ENCODE results near the gene MOB3B.

MOB3B gene

GRCh38 chr9:27542508-27542907, 12.9 kb upstream of the MOB3B start:
- Histone ChIP-seq H3K27me3 (ENCODE audit: control insufficient read depth, insufficient read depth, low read length) (no peaks in the 10 kb centered on the region), H3K27ac (ENCODE audit: low read length) (no peak overlapping the region), H3K4me3 (ENCODE audit: low read length) (no peak overlapping the region), H3K9me3 (ENCODE audit: control insufficient read depth, insufficient read depth, low read length) (no peaks in the 10 kb centered on the region), H3K36me3 (ENCODE audit: control insufficient read depth, insufficient read depth, low read length) (no peaks in the 10 kb centered on the region; the same call in 1 of the 2 replicates), H3K4me1 (ENCODE audit: control insufficient read depth, insufficient read depth, low read length) (no peaks in the 10 kb centered on the region)
- DNase-seq (ENCODE audit: low read depth, low spot score): no peak
- WGBS (ENCODE audit: insufficient coverage, insufficient read length): no CpG with 5 or more reads among the region's 2 CpGs

GRCh38 chr9:27541740-27542139, 12.1 kb upstream of the MOB3B start:
- Histone ChIP-seq H3K27me3 (ENCODE audit: control insufficient read depth, insufficient read depth, low read length) (no peaks in the 10 kb centered on the region), H3K27ac (ENCODE audit: low read length) (no peak overlapping the region), H3K4me3 (ENCODE audit: low read length) (no peak overlapping the region), H3K9me3 (ENCODE audit: control insufficient read depth, insufficient read depth, low read length) (no peaks in the 10 kb centered on the region), H3K4me1 (ENCODE audit: control insufficient read depth, insufficient read depth, low read length) (no peaks in the 10 kb centered on the region), H3K36me3 (ENCODE audit: control insufficient read depth, insufficient read depth, low read length) (no peaks in the 10 kb centered on the region; the same call in 1 of the 2 replicates)
- no peak for DNase-seq (ENCODE audit: low read depth, low spot score)
- WGBS (ENCODE audit: insufficient coverage, insufficient read length): no CpG with 5 or more reads among the region's 4 CpGs

- Histone ChIP-seq H3K4me1 (ENCODE audit: control insufficient read depth, insufficient read depth, low read length) (no peaks in the 10 kb centered on the region), H3K36me3 (ENCODE audit: control insufficient read depth, insufficient read depth, low read length) (no peaks in the 10 kb centered on the region; the same call in 1 of the 2 replicates), H3K4me3 (ENCODE audit: low read length) (no peak overlapping the region), H3K9me3 (ENCODE audit: control insufficient read depth, insufficient read depth, low read length) (no peaks in the 10 kb centered on the region), H3K27me3 (ENCODE audit: control insufficient read depth, insufficient read depth, low read length) (no peaks in the 10 kb centered on the region), H3K27ac (ENCODE audit: low read length) (no peak overlapping the region)
- WGBS (ENCODE audit: insufficient coverage, insufficient read length): no CpG with 5 or more reads among the region's 1 CpG
- DNase-seq (ENCODE audit: low read depth, low spot score): no peak
Observed at GRCh38 chr9:27540502-27540901, 10.9 kb upstream of the MOB3B start.

- Histone ChIP-seq H3K4me3 (ENCODE audit: low read length) (no peak overlapping the region), H3K27me3 (ENCODE audit: control insufficient read depth, insufficient read depth, low read length) (no peaks in the 10 kb centered on the region), H3K36me3 (ENCODE audit: control insufficient read depth, insufficient read depth, low read length) (no peaks in the 10 kb centered on the region; the same call in 1 of the 2 replicates), H3K27ac (ENCODE audit: low read length) (no peak overlapping the region), H3K9me3 (ENCODE audit: control insufficient read depth, insufficient read depth, low read length) (no peaks in the 10 kb centered on the region), H3K4me1 (ENCODE audit: control insufficient read depth, insufficient read depth, low read length) (no peaks in the 10 kb centered on the region)
- no peak for DNase-seq (ENCODE audit: low read depth, low spot score)
- no CpG with 5 or more reads among the region's 5 CpGs for WGBS (ENCODE audit: insufficient coverage, insufficient read length)
Observed at GRCh38 chr9:27539479-27540441, 10.1 kb upstream of the MOB3B start.

- Histone ChIP-seq H3K4me3 (ENCODE audit: low read length) (no peak overlapping the region), H3K27ac (ENCODE audit: low read length) (no peak overlapping the region), H3K36me3 (ENCODE audit: control insufficient read depth, insufficient read depth, low read length) (no peaks in the 10 kb centered on the region), H3K4me1 (ENCODE audit: control insufficient read depth, insufficient read depth, low read length) (no peaks in the 10 kb centered on the region), H3K27me3 (ENCODE audit: control insufficient read depth, insufficient read depth, low read length) (no peaks in the 10 kb centered on the region), H3K9me3 (ENCODE audit: control insufficient read depth, insufficient read depth, low read length) (no peaks in the 10 kb centered on the region)
- no CpG with 5 or more reads among the region's 3 CpGs for WGBS (ENCODE audit: insufficient coverage, insufficient read length)
- no peak for DNase-seq (ENCODE audit: low read depth, low spot score)
Observed at GRCh38 chr9:27538647-27539046, 9.0 kb upstream of the MOB3B start.

GRCh38 chr9:27537756-27538155, 8.1 kb upstream of the MOB3B start:
- Histone ChIP-seq H3K27me3 (ENCODE audit: control insufficient read depth, insufficient read depth, low read length) (no peaks in the 10 kb centered on the region), H3K9me3 (ENCODE audit: control insufficient read depth, insufficient read depth, low read length) (no peaks in the 10 kb centered on the region), H3K27ac (ENCODE audit: low read length) (no peak overlapping the region), H3K4me3 (ENCODE audit: low read length) (no peak overlapping the region), H3K4me1 (ENCODE audit: control insufficient read depth, insufficient read depth, low read length) (no peaks in the 10 kb centered on the region), H3K36me3 (ENCODE audit: control insufficient read depth, insufficient read depth, low read length) (no peaks in the 10 kb centered on the region)
- no peak for DNase-seq (ENCODE audit: low read depth, low spot score)
- no CpG with 5 or more reads among the region's 1 CpG for WGBS (ENCODE audit: insufficient coverage, insufficient read length)

- no peak for DNase-seq (ENCODE audit: low read depth, low spot score)
- Histone ChIP-seq H3K4me3 (ENCODE audit: low read length) (no peak overlapping the region), H3K27me3 (ENCODE audit: control insufficient read depth, insufficient read depth, low read length) (no peaks in the 10 kb centered on the region), H3K36me3 (ENCODE audit: control insufficient read depth, insufficient read depth, low read length) (no peaks in the 10 kb centered on the region), H3K9me3 (ENCODE audit: control insufficient read depth, insufficient read depth, low read length) (no peaks in the 10 kb centered on the region), H3K4me1 (ENCODE audit: control insufficient read depth, insufficient read depth, low read length) (no peaks in the 10 kb centered on the region), H3K27ac (ENCODE audit: low read length) (no peak overlapping the region)
- no CpG with 5 or more reads among the region's 7 CpGs for WGBS (ENCODE audit: insufficient coverage, insufficient read length)
Observed at GRCh38 chr9:27537027-27537435, 7.4 kb upstream of the MOB3B start.

- Histone ChIP-seq H3K4me1 (ENCODE audit: control insufficient read depth, insufficient read depth, low read length) (no peaks in the 10 kb centered on the region), H3K9me3 (ENCODE audit: control insufficient read depth, insufficient read depth, low read length) (no peaks in the 10 kb centered on the region), H3K4me3 (ENCODE audit: low read length) (no peak overlapping the region), H3K27me3 (ENCODE audit: control insufficient read depth, insufficient read depth, low read length) (no peaks in the 10 kb centered on the region), H3K27ac (ENCODE audit: low read length) (no peak overlapping the region), H3K36me3 (ENCODE audit: control insufficient read depth, insufficient read depth, low read length) (no peaks in the 10 kb centered on the region)
- DNase-seq (ENCODE audit: low read depth, low spot score): no peak
- WGBS (ENCODE audit: insufficient coverage, insufficient read length): no CpG with 5 or more reads among the region's 3 CpGs
Observed at GRCh38 chr9:27536168-27536567, 6.6 kb upstream of the MOB3B start.

- Histone ChIP-seq H3K27ac (ENCODE audit: low read length) (no peak overlapping the region), H3K4me1 (ENCODE audit: control insufficient read depth, insufficient read depth, low read length) (no peaks in the 10 kb centered on the region), H3K36me3 (ENCODE audit: control insufficient read depth, insufficient read depth, low read length) (no peaks in the 10 kb centered on the region), H3K9me3 (ENCODE audit: control insufficient read depth, insufficient read depth, low read length) (no peaks in the 10 kb centered on the region), H3K27me3 (ENCODE audit: control insufficient read depth, insufficient read depth, low read length) (no peaks in the 10 kb centered on the region), H3K4me3 (ENCODE audit: low read length) (no peak overlapping the region)
- no CpG with 5 or more reads among the region's 3 CpGs for WGBS (ENCODE audit: insufficient coverage, insufficient read length)
- no peak for DNase-seq (ENCODE audit: low read depth, low spot score)
Observed at GRCh38 chr9:27535701-27536118, 6.1 kb upstream of the MOB3B start.

GRCh38 chr9:27534658-27535209, 5.1 kb upstream of the MOB3B start:
- H3K4me1 ChIP-seq (ENCODE audit: control insufficient read depth, insufficient read depth, low read length): peaks cover 1% of the 10 kb centered on the region; the same call in 1 of the 2 replicates
- no CpG with 5 or more reads among the region's 3 CpGs for WGBS (ENCODE audit: insufficient coverage, insufficient read length)
- no peaks in the 10 kb centered on the region for H3K36me3 ChIP-seq (ENCODE audit: control insufficient read depth, insufficient read depth, low read length)
- no peak overlapping the region for H3K4me3 ChIP-seq (ENCODE audit: low read length)
- no peaks in the 10 kb centered on the region for H3K9me3 ChIP-seq (ENCODE audit: control insufficient read depth, insufficient read depth, low read length)
- DNase-seq (ENCODE audit: low read depth, low spot score): no peak
- H3K27me3 ChIP-seq (ENCODE audit: control insufficient read depth, insufficient read depth, low read length): no peaks in the 10 kb centered on the region
- H3K27ac ChIP-seq (ENCODE audit: low read length): no peak overlapping the region

Data from iPS DF 6.9 (cell line).